ENCODE data around the gene MXI1. TPM values are rescaled to one million over a fixed set of nuclear protein-coding genes. Genes with fewer than 3 reads are reported as not detected.

Gene MXI1
- total and polyA plus RNA-seq, 4 donors, result 9.6 to 52.0 (median 14.2) TPM

GRCh38 chr10:110265573-110266193, 58.3 kb downstream of the MXI1 start:
- no peak overlapping the region for H3K4me3 ChIP-seq (ENCODE audit: low read depth in 1 of 3, low read length in 3 of 3)
- peaks cover 3 to 34% (median 21%) of the 10 kb centered on the region in 4 donors for H3K4me1 ChIP-seq (ENCODE audit: control insufficient read depth in 4 of 4, insufficient read depth in 4 of 4, low read length in 3 of 4)
- no peak for DNase-seq (ENCODE audit: low spot score)
- no peaks in the 10 kb centered on the region for H3K9me3 ChIP-seq (ENCODE audit: control insufficient read depth in 4 of 4, low read length in 3 of 4)
- H3K36me3 ChIP-seq (ENCODE audit: control insufficient read depth in 4 of 4, insufficient read depth in 3 of 4, low read depth in 1 of 4, low read length in 3 of 4), result no peaks in the 10 kb centered on the region
- no peaks in the 10 kb centered on the region for H3K27me3 ChIP-seq (ENCODE audit: control insufficient read depth in 4 of 4, insufficient read depth in 4 of 4, low read length in 3 of 4)
- no peak overlapping the region for H3K27ac ChIP-seq (ENCODE audit: low read depth in 1 of 2, low read length in 2 of 2)
- TF ChIP-seq CTCF (IDR thresholded peaks at IDR 0.05; ENCODE audit: low read depth, low read length, missing input control), result no peak
- no peak for TF ChIP-seq GABPA (IDR thresholded peaks at IDR 0.05 in 1 of 2, conservative IDR thresholded peaks at IDR 0.05 in 1 of 2)
- no peak for TF ChIP-seq RAD21 (IDR thresholded peaks at IDR 0.05)
- no peak for TF ChIP-seq MAX (IDR thresholded peaks at IDR 0.05)
- TF ChIP-seq NR2F2 (IDR thresholded peaks at IDR 0.05), result no peak
- no peak for TF ChIP-seq ATF3 (IDR thresholded peaks at IDR 0.05)
- no peak for TF ChIP-seq HNF4G (IDR thresholded peaks at IDR 0.05)
- TF ChIP-seq YY1 (IDR thresholded peaks at IDR 0.05), result no peak
- TF ChIP-seq JUND (IDR thresholded peaks at IDR 0.05), result no peak
- TF ChIP-seq SP1 (IDR thresholded peaks at IDR 0.05), result no peak
- WGBS, result 98% methylated on average over 4 of the region's 4 CpGs
- no peak overlapping the region for H3K9ac ChIP-seq (ENCODE audit: low read depth in 1 of 2, low read length in 2 of 2)

GRCh38 chr10:110267276-110267675, 59.9 kb downstream of the MXI1 start:
- no peak for DNase-seq (ENCODE audit: low spot score)
- TF ChIP-seq YY1 (IDR thresholded peaks at IDR 0.05) (no peak), FOXA2 (IDR thresholded peaks at IDR 0.05) (no peak), HNF4A (conservative IDR thresholded peaks at IDR 0.05) (no peak), TAF1 (conservative IDR thresholded peaks at IDR 0.05) (no peak), RXRA (IDR thresholded peaks at IDR 0.05) (no peak), CTCF (IDR thresholded peaks at IDR 0.05; ENCODE audit: low read depth, low read length, missing input control) (no peak), SP1 (IDR thresholded peaks at IDR 0.05) (no peak), GABPA (IDR thresholded peaks at IDR 0.05 in 1 of 2, conservative IDR thresholded peaks at IDR 0.05 in 1 of 2) (no peak), NR2F2 (IDR thresholded peaks at IDR 0.05) (no peak), EGR1 (IDR thresholded peaks at IDR 0.05; ENCODE audit: low read depth in 2 of 2) (no peak), ZBTB33 (IDR thresholded peaks at IDR 0.05) (no peak), MAX (IDR thresholded peaks at IDR 0.05) (no peak), RAD21 (IDR thresholded peaks at IDR 0.05) (no peak), REST (IDR thresholded peaks at IDR 0.05) (no peak), ATF3 (IDR thresholded peaks at IDR 0.05) (no peak), FOXA1 (IDR thresholded peaks at IDR 0.05) (no peak)
- Histone ChIP-seq H3K4me1 (ENCODE audit: control insufficient read depth in 4 of 4, insufficient read depth in 4 of 4, low read length in 3 of 4) (peaks cover 4 to 34% (median 22%) of the 10 kb centered on the region in 4 donors), H3K36me3 (ENCODE audit: control insufficient read depth in 4 of 4, insufficient read depth in 3 of 4, low read depth in 1 of 4, low read length in 3 of 4) (no peaks in the 10 kb centered on the region), H3K27ac (ENCODE audit: low read depth in 1 of 2, low read length in 2 of 2) (no peak overlapping the region), H3K9ac (ENCODE audit: low read depth in 1 of 2, low read length in 2 of 2) (no peak overlapping the region), H3K9me3 (ENCODE audit: control insufficient read depth in 4 of 4, low read length in 3 of 4) (no peaks in the 10 kb centered on the region), H3K27me3 (ENCODE audit: control insufficient read depth in 4 of 4, insufficient read depth in 4 of 4, low read length in 3 of 4) (no peaks in the 10 kb centered on the region), H3K4me3 (ENCODE audit: low read depth in 1 of 3, low read length in 3 of 3) (no peak overlapping the region)
- WGBS, result 100% methylated on average over 1 of the region's 1 CpG
